Astrocyte (in vitro differentiated cells and primary cell): ENCODE results near the gene ATG7.

Experiments used
- EZH2 ChIP-seq: IDR thresholded peaks from 2 replicates; pipeline ENCODE4 v1.6.1; 2012; ENCODE audit warnings: mild to moderate bottlenecking, low read length, inconsistent platforms; ENCODE audit not compliant: insufficient read depth
- TF ChIP-seq, protein P1 (sequence below): IDR thresholded peaks from 2 replicates; pipeline ENCODE4 v1.5.1; 2011; ENCODE audit warnings: low read depth, mild to moderate bottlenecking, inconsistent platforms, low read length, moderate library complexity; ENCODE audit not compliant: insufficient read depth

DNA sequence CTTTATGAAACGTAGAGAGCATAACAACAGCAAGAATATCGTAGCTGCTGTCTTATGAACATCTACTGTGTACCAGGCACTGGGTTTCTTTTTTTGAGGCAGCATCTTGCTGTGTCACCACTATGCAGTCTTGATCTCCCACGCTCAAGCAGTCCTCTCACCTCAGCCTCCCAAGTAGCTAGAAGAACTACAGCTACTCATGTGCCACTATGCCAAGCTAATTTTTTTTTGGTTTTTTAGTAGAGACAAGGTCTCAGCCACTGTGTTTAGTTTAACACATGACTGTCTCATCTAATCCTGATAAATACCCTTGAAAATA lies 241.6 kb downstream of the ATG7 start:
- TF ChIP-seq, protein P1, sequence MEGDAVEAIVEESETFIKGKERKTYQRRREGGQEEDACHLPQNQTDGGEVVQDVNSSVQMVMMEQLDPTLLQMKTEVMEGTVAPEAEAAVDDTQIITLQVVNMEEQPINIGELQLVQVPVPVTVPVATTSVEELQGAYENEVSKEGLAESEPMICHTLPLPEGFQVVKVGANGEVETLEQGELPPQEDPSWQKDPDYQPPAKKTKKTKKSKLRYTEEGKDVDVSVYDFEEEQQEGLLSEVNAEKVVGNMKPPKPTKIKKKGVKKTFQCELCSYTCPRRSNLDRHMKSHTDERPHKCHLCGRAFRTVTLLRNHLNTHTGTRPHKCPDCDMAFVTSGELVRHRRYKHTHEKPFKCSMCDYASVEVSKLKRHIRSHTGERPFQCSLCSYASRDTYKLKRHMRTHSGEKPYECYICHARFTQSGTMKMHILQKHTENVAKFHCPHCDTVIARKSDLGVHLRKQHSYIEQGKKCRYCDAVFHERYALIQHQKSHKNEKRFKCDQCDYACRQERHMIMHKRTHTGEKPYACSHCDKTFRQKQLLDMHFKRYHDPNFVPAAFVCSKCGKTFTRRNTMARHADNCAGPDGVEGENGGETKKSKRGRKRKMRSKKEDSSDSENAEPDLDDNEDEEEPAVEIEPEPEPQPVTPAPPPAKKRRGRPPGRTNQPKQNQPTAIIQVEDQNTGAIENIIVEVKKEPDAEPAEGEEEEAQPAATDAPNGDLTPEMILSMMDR, result no peak
- no peak for TF ChIP-seq EZH2
